Activated CD4-positive, alpha-beta memory T cell treated with anti-CD3 and anti-CD28 coated beads for 36 hours (primary cell): Measurements from ENCODE around the gene ARHGEF19. TPM values are rescaled to one million over a fixed set of nuclear protein-coding genes. Genes with fewer than 3 reads are reported as not detected.
"Not testable (repeated sequence)": the region's sequence is repeated elsewhere in the genome, so short reads cannot be mapped to it uniquely, and the experiment has no call there.

Experiments
- CTCF ChIA-PET: fragments of 350-600 bp; sonication (Branson Sonifier 250); formaldehyde crosslinking; loops from one replicate; lab custom pipeline; 2021; ENCODE audit warnings: antibody characterized with exemption, inconsistent platforms; lab: Charles Lee
- POLR2A ChIA-PET: fragments of 350-600 bp; sonication (Branson Sonifier 250); formaldehyde crosslinking; loops from one replicate; lab custom pipeline; 2021; ENCODE audit warnings: antibody characterized with exemption; lab: Charles Lee
- DNase-seq: peaks from one replicate; pipeline ENCODE4 v3.0.0-alpha.2; 2020
- H3K27ac Mint-ChIP-seq: one replicate; pipeline ENCODE4 v1.8.0; 2021; ENCODE audit warnings: mixed read lengths
- H3K27me3 Mint-ChIP-seq: one replicate; pipeline ENCODE4 v1.8.0; 2021; ENCODE audit warnings: mixed read lengths
- H3K36me3 Mint-ChIP-seq: one replicate; pipeline ENCODE4 v1.8.0; 2021; ENCODE audit warnings: mixed read lengths
- H3K4me1 Mint-ChIP-seq: one replicate; pipeline ENCODE4 v1.8.0; 2021; ENCODE audit warnings: low read depth, mixed read lengths
- H3K4me3 Mint-ChIP-seq: one replicate; pipeline ENCODE4 v1.8.0; 2021; ENCODE audit warnings: mild to moderate bottlenecking, mixed read lengths
- H3K9me3 Mint-ChIP-seq: one replicate; pipeline ENCODE4 v1.8.0; 2021; ENCODE audit warnings: mixed read lengths
- intact Hi-C: fragments of 100-400 bp; cut with micrococcal nuclease; formaldehyde crosslinking; loops from one replicate; pipeline ENCODE4 v1.15.1; 2023
- total RNA-seq, 2 experiments: library from RNA; stranded (reverse); gene quantifications; one replicate each; pipeline ENCODE4 v1.2.3, GENCODE V29; 2021

The ARHGEF19 gene
- total RNA-seq, 2 experiments from 2014 or later: 7.0 to 7.1 TPM

GRCh38 chr1:16199157-16199501 is 13.3 kb downstream of the ARHGEF19 start:
- Mint-ChIP-seq H3K27me3 (no peaks in the 10 kb centered on the region), H3K9me3 (no peaks in the 10 kb centered on the region), H3K4me3 (no peak overlapping the region), H3K27ac (peak overlapping the region; percentile 3), H3K36me3 (no peaks in the 10 kb centered on the region), H3K4me1 (peaks cover 5% of the 10 kb centered on the region)
- DNase-seq: no peak
- CTCF ChIA-PET: interaction anchor here (1.0 to 2.6 kb wide), 3 partner anchors 45 to 120 kb away, joined by 3 to 7 read pairs (median 4); no protein-coding TSS in a partner anchor
- intact Hi-C loops: no loop called here
- POLR2A ChIA-PET: no interaction called here

GRCh38 chr1:16198444-16199156 is 13.9 kb downstream of the ARHGEF19 start:
- CTCF ChIA-PET: interaction anchor here (2.6 kb wide), 1 partner anchor 46 kb away, joined by 7 read pairs; no protein-coding TSS in a partner anchor
- Mint-ChIP-seq H3K27ac (peak overlapping the region; percentile 3), H3K36me3 (no peaks in the 10 kb centered on the region), H3K9me3 (no peaks in the 10 kb centered on the region), H3K4me3 (no peak overlapping the region), H3K27me3 (no peaks in the 10 kb centered on the region), H3K4me1 (peaks cover 5% of the 10 kb centered on the region)
- POLR2A ChIA-PET: no interaction called here
- intact Hi-C loops: no loop called here
- no peak for DNase-seq

GRCh38 chr1:16196874-16197273 is 15.6 kb downstream of the ARHGEF19 start:
- Mint-ChIP-seq H3K27ac (no peak overlapping the region), H3K36me3 (no peaks in the 10 kb centered on the region), H3K4me3 (no peak overlapping the region), H3K27me3 (no peaks in the 10 kb centered on the region), H3K4me1 (peaks cover 5% of the 10 kb centered on the region), H3K9me3 (no peaks in the 10 kb centered on the region)
- CTCF ChIA-PET: interaction anchor here (0.9 kb wide), 1 partner anchor 8 kb away, joined by 3 read pairs; no protein-coding TSS in a partner anchor
- POLR2A ChIA-PET: interaction anchor here (0.6 kb wide), 1 partner anchor 166 kb away, joined by 4 read pairs; no protein-coding TSS in a partner anchor
- intact Hi-C loops: no loop called here
- no peak for DNase-seq

GRCh38 chr1:16196139-16196538 is 16.3 kb downstream of the ARHGEF19 start:
- CTCF ChIA-PET, DNase-seq, H3K4me3 Mint-ChIP-seq, H3K9me3 Mint-ChIP-seq, H3K27me3 Mint-ChIP-seq, H3K27ac Mint-ChIP-seq, intact Hi-C loops, H3K36me3 Mint-ChIP-seq, H3K4me1 Mint-ChIP-seq: not testable (repeated sequence)
- POLR2A ChIA-PET: interaction anchor here (0.6 kb wide), 1 partner anchor 167 kb away, joined by 4 read pairs; no protein-coding TSS in a partner anchor

- intact Hi-C loops: no loop called here
- peaks cover 5% of the 10 kb centered on the region for H3K4me1 Mint-ChIP-seq
- H3K27me3 Mint-ChIP-seq: no peaks in the 10 kb centered on the region
- H3K36me3 Mint-ChIP-seq: no peaks in the 10 kb centered on the region
- ChIA-PET POLR2A (no interaction called here), CTCF (no interaction called here)
- H3K27ac Mint-ChIP-seq: no peak overlapping the region
- no peaks in the 10 kb centered on the region for H3K9me3 Mint-ChIP-seq
- H3K4me3 Mint-ChIP-seq: no peak overlapping the region
- no peak for DNase-seq
Measured at GRCh38 chr1:16195518-16195905, 16.9 kb downstream of the ARHGEF19 start.

GRCh38 chr1:16191916-16192546 is 20.4 kb downstream of the ARHGEF19 start:
- H3K36me3 Mint-ChIP-seq: no peaks in the 10 kb centered on the region
- H3K9me3 Mint-ChIP-seq: no peaks in the 10 kb centered on the region
- POLR2A ChIA-PET: no interaction called here

GRCh38 chr1:16191309-16191708 is 21.1 kb downstream of the ARHGEF19 start:
- H3K4me1 Mint-ChIP-seq: no peaks in the 10 kb centered on the region
- ChIA-PET CTCF (interaction anchor here (15.5 kb wide), 1 partner anchor 110 kb away, joined by 381 read pairs; no protein-coding TSS in a partner anchor), POLR2A (no interaction called here)

More at GRCh38 chr1:16191916-16192546, 20.4 kb downstream of the ARHGEF19 start:
- CTCF ChIA-PET: interaction anchor here (0.9 to 15.5 kb wide), 2 partner anchors 53 to 111 kb away, joined by 3 to 381 read pairs; no protein-coding TSS in a partner anchor
- intact Hi-C loops: no loop called here
- Mint-ChIP-seq H3K4me3 (no peak overlapping the region), H3K27ac (no peak overlapping the region), H3K4me1 (no peaks in the 10 kb centered on the region), H3K27me3 (peaks cover 5% of the 10 kb centered on the region)
- DNase-seq: no peak

GRCh38 chr1:16189921-16190621 is 22.4 kb downstream of the ARHGEF19 start:
- no peak overlapping the region for H3K4me3 Mint-ChIP-seq
- H3K9me3 Mint-ChIP-seq: no peaks in the 10 kb centered on the region
- POLR2A ChIA-PET: no interaction called here
- intact Hi-C loops: no loop called here
- H3K27me3 Mint-ChIP-seq: peaks cover 5% of the 10 kb centered on the region
- DNase-seq: no peak
- no peaks in the 10 kb centered on the region for H3K36me3 Mint-ChIP-seq
- CTCF ChIA-PET: interaction anchor here (0.6 to 15.5 kb wide), 7 partner anchors 11 to 398 kb away, joined by 3 to 381 read pairs (median 6); partner anchors contain the start of gene FAM131C
- H3K27ac Mint-ChIP-seq: no peak overlapping the region
- H3K4me1 Mint-ChIP-seq: no peaks in the 10 kb centered on the region

More at GRCh38 chr1:16191309-16191708, 21.1 kb downstream of the ARHGEF19 start:
- no peaks in the 10 kb centered on the region for H3K36me3 Mint-ChIP-seq
- no peak for DNase-seq
- no peak overlapping the region for H3K27ac Mint-ChIP-seq
- intact Hi-C loops: no loop called here
- no peak overlapping the region for H3K4me3 Mint-ChIP-seq
- peaks cover 5% of the 10 kb centered on the region for H3K27me3 Mint-ChIP-seq
- H3K9me3 Mint-ChIP-seq: no peaks in the 10 kb centered on the region

GRCh38 chr1:16189003-16189402 is 23.4 kb downstream of the ARHGEF19 start:
- intact Hi-C loops: no loop called here
- Mint-ChIP-seq H3K27me3 (peaks cover 5% of the 10 kb centered on the region), H3K36me3 (no peaks in the 10 kb centered on the region), H3K27ac (no peak overlapping the region), H3K4me1 (no peaks in the 10 kb centered on the region), H3K9me3 (no peaks in the 10 kb centered on the region), H3K4me3 (no peak overlapping the region)
- CTCF ChIA-PET: interaction anchor here (1.0 to 15.5 kb wide), 8 partner anchors 8 to 397 kb away, joined by 3 to 381 read pairs (median 5); partner anchors contain the start of gene FAM131C
- no peak for DNase-seq
- POLR2A ChIA-PET: interaction anchor here (0.6 kb wide), 1 partner anchor 174 kb away, joined by 4 read pairs; no protein-coding TSS in a partner anchor

- POLR2A ChIA-PET: no interaction called here
- no peaks in the 10 kb centered on the region for H3K9me3 Mint-ChIP-seq
- peaks cover 5% of the 10 kb centered on the region for H3K27me3 Mint-ChIP-seq
- CTCF ChIA-PET: interaction anchor here (0.6 to 15.5 kb wide), 14 partner anchors 10 to 394 kb away, joined by 3 to 381 read pairs (median 4); partner anchors contain the start of gene FAM131C
- peak; percentile 83 for DNase-seq
- intact Hi-C loops: loop anchor here (1.0 to 2.0 kb wide), 2 partner anchors 106 to 109 kb away; no protein-coding TSS in a partner anchor
- no peak overlapping the region for H3K4me3 Mint-ChIP-seq
- H3K4me1 Mint-ChIP-seq: no peaks in the 10 kb centered on the region
- H3K27ac Mint-ChIP-seq: no peak overlapping the region
- H3K36me3 Mint-ChIP-seq: no peaks in the 10 kb centered on the region
Measured at GRCh38 chr1:16187748-16188401, 24.6 kb downstream of the ARHGEF19 start.

- Mint-ChIP-seq H3K36me3 (no peaks in the 10 kb centered on the region), H3K9me3 (no peaks in the 10 kb centered on the region), H3K27ac (no peak overlapping the region), H3K4me3 (no peak overlapping the region), H3K27me3 (peaks cover 5% of the 10 kb centered on the region), H3K4me1 (no peaks in the 10 kb centered on the region)
- POLR2A ChIA-PET: interaction anchor here (0.7 to 1.1 kb wide), 2 partner anchors 108 to 113 kb away, joined by 3 read pairs; partner anchors contain the start of gene FAM131C
- CTCF ChIA-PET: interaction anchor here (0.6 to 15.5 kb wide), 15 partner anchors 15 to 392 kb away, joined by 3 to 381 read pairs (median 3); partner anchors contain the start of gene FAM131C
- intact Hi-C loops: loop anchor here (1.0 to 2.0 kb wide), 2 partner anchors 104 to 108 kb away; no protein-coding TSS in a partner anchor
- no peak for DNase-seq
Measured at GRCh38 chr1:16186655-16187235, 25.7 kb downstream of the ARHGEF19 start.
